Activated T-helper 9 cell treated with anti-CD3 and anti-CD28 coated beads, Interleukin-2, amount 50 U/mL, for 16 hours (primary cell): ENCODE results near the gene GRID1.
"Not testable (repeated sequence)": the region's sequence is repeated elsewhere in the genome, so short reads cannot be mapped to it uniquely, and the experiment has no call there.

Experiments
- DNase-seq: peaks from one replicate; pipeline ENCODE4 v3.0.0-alpha.2; 2020; ENCODE audit warnings: low read depth

GRID1 gene

GRCh38 chr10:85863301-85864172, 503.1 kb downstream of the GRID1 start:
- no peak for DNase-seq

- no peak for DNase-seq
Measured at GRCh38 chr10:85862771-85863170, 503.8 kb downstream of the GRID1 start.

GRCh38 chr10:85861513-85862197, 504.9 kb downstream of the GRID1 start:
- DNase-seq = no peak

GRCh38 chr10:85859859-85860258, 506.7 kb downstream of the GRID1 start:
- DNase-seq = no peak

- DNase-seq = no peak
Measured at GRCh38 chr10:85858776-85859515, 507.6 kb downstream of the GRID1 start.

GRCh38 chr10:85857791-85858190, 508.8 kb downstream of the GRID1 start:
- no peak for DNase-seq

- DNase-seq = no peak
Measured at GRCh38 chr10:85857305-85857704, 509.3 kb downstream of the GRID1 start.

- DNase-seq = no peak
Measured at GRCh38 chr10:85851934-85852333, 514.7 kb downstream of the GRID1 start.

- no peak for DNase-seq
Measured at GRCh38 chr10:85851325-85851724, 515.3 kb downstream of the GRID1 start.

GRCh38 chr10:85850736-85851135, 515.9 kb downstream of the GRID1 start:
- DNase-seq = no peak

- no peak for DNase-seq
Measured at GRCh38 chr10:85849315-85849714, 517.3 kb downstream of the GRID1 start.

- no peak for DNase-seq
Measured at GRCh38 chr10:85848756-85849155, 517.8 kb downstream of the GRID1 start.

GRCh38 chr10:85847085-85847484, 519.5 kb downstream of the GRID1 start:
- DNase-seq = no peak

GRCh38 chr10:85838660-85839059, 527.9 kb downstream of the GRID1 start:
- not testable (repeated sequence) for DNase-seq

GRCh38 chr10:85832988-85833387, 533.6 kb downstream of the GRID1 start:
- DNase-seq = no peak

- no peak for DNase-seq
Measured at GRCh38 chr10:85831422-85831821, 535.2 kb downstream of the GRID1 start.

- DNase-seq = no peak
Measured at GRCh38 chr10:85826377-85826776, 540.2 kb downstream of the GRID1 start.

- no peak for DNase-seq
Measured at GRCh38 chr10:85811405-85811804, 555.2 kb downstream of the GRID1 start.

GRCh38 chr10:85810674-85811073, 555.9 kb downstream of the GRID1 start:
- DNase-seq = no peak

GRCh38 chr10:85795460-85795859, 571.1 kb downstream of the GRID1 start:
- no peak for DNase-seq

GRCh38 chr10:85794553-85794952, 572.0 kb downstream of the GRID1 start:
- no peak for DNase-seq

GRCh38 chr10:85792533-85792858, 574.1 kb downstream of the GRID1 start:
- no peak for DNase-seq
